ENCODE measurements around the gene NRXN3. TPM values are rescaled to one million over a fixed set of nuclear protein-coding genes. Genes with fewer than 3 reads are reported as not detected.

The NRXN3 gene
- total and polyA plus RNA-seq, 2 donors (not counting 1 experiment from before 2014, with no cell fraction given): not detected

DNA sequence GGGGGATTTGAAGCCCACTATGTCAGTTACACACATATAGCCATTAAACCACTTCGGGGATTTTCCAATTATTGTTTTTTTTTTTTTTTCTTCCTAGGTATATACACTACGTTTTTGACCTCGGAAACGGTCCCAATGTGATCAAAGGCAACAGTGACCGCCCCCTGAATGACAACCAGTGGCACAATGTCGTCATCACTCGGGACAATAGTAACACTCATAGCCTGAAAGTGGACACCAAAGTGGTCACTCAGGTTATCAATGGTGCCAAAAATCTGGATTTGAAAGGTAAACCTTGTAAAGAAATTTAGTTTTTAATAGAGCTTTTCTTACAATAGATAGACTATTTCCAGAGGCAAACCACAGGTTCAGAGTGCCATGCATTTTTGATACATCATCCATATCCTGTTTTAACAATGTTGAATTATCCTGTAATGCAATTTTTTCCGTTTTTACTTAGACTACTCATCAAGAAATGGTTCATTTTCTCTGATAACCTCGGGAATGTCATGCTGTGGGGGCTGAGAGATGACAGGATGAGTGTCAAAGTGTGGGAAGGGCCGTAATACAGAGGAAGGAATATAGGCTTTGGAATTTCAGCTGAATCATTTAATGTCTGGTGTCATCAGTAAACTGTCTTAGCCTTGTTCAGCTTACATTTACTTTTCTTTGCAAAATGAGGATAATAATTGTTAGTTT is 797.1 kb downstream of the NRXN3 start:
- H3K27me3 Mint-ChIP-seq: no peaks in the 10 kb centered on the region
- 78% methylated on average over 4 of the region's 10 CpGs for WGBS (ENCODE audit: insufficient coverage)
- H3K9me3 Mint-ChIP-seq (ENCODE audit: insufficient read depth): no peaks in the 10 kb centered on the region
- ATAC-seq (ENCODE audit: low read depth) (no peak), DNase-seq (no peak)
- no peaks in the 10 kb centered on the region for H3K9me3 ChIP-seq (ENCODE audit: control extremely low read depth in 1 of 3, control insufficient read depth in 2 of 3, insufficient read depth in 1 of 3, low read length in 2 of 3)
- POLR2A ChIA-PET: no interaction called here
- CTCF ChIA-PET: interaction anchor here (0.8 kb wide), 1 partner anchor 1882 kb away, joined by 3 read pairs; no protein-coding TSS in a partner anchor
- TF ChIP-seq, protein P1, sequence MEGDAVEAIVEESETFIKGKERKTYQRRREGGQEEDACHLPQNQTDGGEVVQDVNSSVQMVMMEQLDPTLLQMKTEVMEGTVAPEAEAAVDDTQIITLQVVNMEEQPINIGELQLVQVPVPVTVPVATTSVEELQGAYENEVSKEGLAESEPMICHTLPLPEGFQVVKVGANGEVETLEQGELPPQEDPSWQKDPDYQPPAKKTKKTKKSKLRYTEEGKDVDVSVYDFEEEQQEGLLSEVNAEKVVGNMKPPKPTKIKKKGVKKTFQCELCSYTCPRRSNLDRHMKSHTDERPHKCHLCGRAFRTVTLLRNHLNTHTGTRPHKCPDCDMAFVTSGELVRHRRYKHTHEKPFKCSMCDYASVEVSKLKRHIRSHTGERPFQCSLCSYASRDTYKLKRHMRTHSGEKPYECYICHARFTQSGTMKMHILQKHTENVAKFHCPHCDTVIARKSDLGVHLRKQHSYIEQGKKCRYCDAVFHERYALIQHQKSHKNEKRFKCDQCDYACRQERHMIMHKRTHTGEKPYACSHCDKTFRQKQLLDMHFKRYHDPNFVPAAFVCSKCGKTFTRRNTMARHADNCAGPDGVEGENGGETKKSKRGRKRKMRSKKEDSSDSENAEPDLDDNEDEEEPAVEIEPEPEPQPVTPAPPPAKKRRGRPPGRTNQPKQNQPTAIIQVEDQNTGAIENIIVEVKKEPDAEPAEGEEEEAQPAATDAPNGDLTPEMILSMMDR (IDR thresholded peaks at IDR 0.05): no peak
- no peak for TF ChIP-seq EZH2 (IDR thresholded peaks at IDR 0.05; ENCODE audit: borderline replicate concordance, insufficient read depth, low read depth, low read length, poor library complexity, severe bottlenecking)
- H3K4me2 ChIP-seq (replicated peaks; ENCODE audit: low read depth, low read length, poor library complexity, severe bottlenecking): no peak overlapping the region
- H3K79me2 ChIP-seq (ENCODE audit: control insufficient read depth, insufficient read depth, low read length): no peaks in the 10 kb centered on the region
- H3K4me1 ChIP-seq (ENCODE audit: control insufficient read depth in 2 of 2, insufficient read depth in 2 of 2, low read length in 2 of 2): no peaks in the 10 kb centered on the region
- H3K4me1 Mint-ChIP-seq: no peaks in the 10 kb centered on the region
- no peak overlapping the region for H3K4me3 ChIP-seq (ENCODE audit: control extremely low read depth in 1 of 5, extremely low read depth in 1 of 5, insufficient read depth in 1 of 5, low read depth in 2 of 5, low read length in 4 of 5)
- H3K27ac Mint-ChIP-seq: no peak overlapping the region
- H3K27ac ChIP-seq (ENCODE audit: low read length in 2 of 2): no peak overlapping the region
- no peak overlapping the region for H3K4me3 Mint-ChIP-seq
- intact Hi-C loops (cut with micrococcal nuclease): no loop called here
- H3K27me3 ChIP-seq (replicated peaks in 1 of 4; ENCODE audit: control extremely low read depth in 1 of 4, control insufficient read depth in 3 of 4, insufficient read depth in 4 of 4, low read length in 3 of 4): no peaks in the 10 kb centered on the region
- H4K20me1 ChIP-seq (ENCODE audit: control insufficient read depth, insufficient read depth, low read length, poor library complexity, severe bottlenecking): no peaks in the 10 kb centered on the region
- H3K36me3 ChIP-seq (replicated peaks in 1 of 2; ENCODE audit: control extremely low read depth in 1 of 2, control insufficient read depth in 1 of 2, extremely low read depth in 1 of 2, insufficient read depth in 2 of 2, low read length in 1 of 2): no peaks in the 10 kb centered on the region
- H2AFZ ChIP-seq (ENCODE audit: insufficient read depth, low read depth, low read length, poor library complexity, severe bottlenecking): no peak overlapping the region
- no peak overlapping the region for H3K9ac ChIP-seq (ENCODE audit: low read length)

DNA sequence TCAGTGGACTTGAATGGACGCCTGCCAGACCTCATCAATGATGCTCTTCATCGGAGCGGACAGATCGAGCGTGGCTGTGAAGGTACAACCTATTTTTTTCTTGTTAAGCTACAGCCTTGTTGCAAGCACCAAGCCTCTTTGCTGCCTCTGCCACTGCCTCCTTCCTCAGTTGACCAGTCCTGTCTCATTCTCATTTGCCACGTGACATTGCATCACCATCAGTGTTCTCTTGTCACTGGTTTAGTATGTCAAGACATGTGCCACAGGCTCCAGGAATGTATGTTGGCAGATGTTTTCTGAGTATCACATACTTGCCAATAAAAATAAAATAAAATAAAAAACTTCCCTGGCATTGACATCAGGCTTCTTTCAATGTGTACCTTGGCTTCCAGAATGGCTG is 798.1 kb downstream of the NRXN3 start:
- no peak overlapping the region for H3K4me2 ChIP-seq (replicated peaks; ENCODE audit: low read depth, low read length, poor library complexity, severe bottlenecking)
- no peaks in the 10 kb centered on the region for H3K79me2 ChIP-seq (ENCODE audit: control insufficient read depth, insufficient read depth, low read length)
- H3K9ac ChIP-seq (ENCODE audit: low read length): no peak overlapping the region
- H2AFZ ChIP-seq (ENCODE audit: insufficient read depth, low read depth, low read length, poor library complexity, severe bottlenecking): no peak overlapping the region
- Mint-ChIP-seq H3K9me3 (ENCODE audit: insufficient read depth) (no peaks in the 10 kb centered on the region), H3K4me1 (no peaks in the 10 kb centered on the region), H3K27me3 (no peaks in the 10 kb centered on the region), H3K4me3 (no peak overlapping the region), H3K27ac (no peak overlapping the region)
- no peaks in the 10 kb centered on the region for H3K36me3 ChIP-seq (replicated peaks in 1 of 2; ENCODE audit: control extremely low read depth in 1 of 2, control insufficient read depth in 1 of 2, extremely low read depth in 1 of 2, insufficient read depth in 2 of 2, low read length in 1 of 2)
- H4K20me1 ChIP-seq (ENCODE audit: control insufficient read depth, insufficient read depth, low read length, poor library complexity, severe bottlenecking): no peaks in the 10 kb centered on the region
- H3K27me3 ChIP-seq (replicated peaks in 1 of 4; ENCODE audit: control extremely low read depth in 1 of 4, control insufficient read depth in 3 of 4, insufficient read depth in 4 of 4, low read length in 3 of 4): no peaks in the 10 kb centered on the region
- no peak overlapping the region for H3K27ac ChIP-seq (ENCODE audit: low read length in 2 of 2)
- H3K4me3 ChIP-seq (ENCODE audit: control extremely low read depth in 1 of 5, extremely low read depth in 1 of 5, insufficient read depth in 1 of 5, low read depth in 2 of 5, low read length in 4 of 5): no peak overlapping the region
- TF ChIP-seq, protein P1 (IDR thresholded peaks at IDR 0.05): no peak
- no peak for TF ChIP-seq EZH2 (IDR thresholded peaks at IDR 0.05; ENCODE audit: borderline replicate concordance, insufficient read depth, low read depth, low read length, poor library complexity, severe bottlenecking)
- H3K4me1 ChIP-seq (ENCODE audit: control insufficient read depth in 2 of 2, insufficient read depth in 2 of 2, low read length in 2 of 2): no peaks in the 10 kb centered on the region
- no peak for DNase-seq
- 96% methylated on average over 5 of the region's 6 CpGs for WGBS (ENCODE audit: insufficient coverage)
- no peak for ATAC-seq (ENCODE audit: low read depth)
- ChIA-PET CTCF (interaction anchor here (0.9 kb wide), 1 partner anchor 9 kb away, joined by 3 read pairs; no protein-coding TSS in a partner anchor), POLR2A (no interaction called here)
- intact Hi-C loops (cut with micrococcal nuclease): no loop called here
- no peaks in the 10 kb centered on the region for H3K9me3 ChIP-seq (ENCODE audit: control extremely low read depth in 1 of 3, control insufficient read depth in 2 of 3, insufficient read depth in 1 of 3, low read length in 2 of 3)
